NK-92 treated with Interleukin-12 subunit alpha and Interleukin-12 subunit beta, amount 100 ng/mL, for 24 hours (cell line): ENCODE measurements around the gene CCER1.

Experiments
- DNase-seq: peaks from one replicate; lab custom pipeline; 2025; lab: John Stamatoyannopoulos, UW

Gene CCER1

GRCh38 chr12:90965204-90965603 lies 10.2 kb upstream of the CCER1 start:
- no peak for DNase-seq

- DNase-seq, result no peak
Measured at GRCh38 chr12:90964616-90965015, 9.6 kb upstream of the CCER1 start.

GRCh38 chr12:90963946-90964345 lies 9.0 kb upstream of the CCER1 start:
- DNase-seq, result no peak

GRCh38 chr12:90961154-90961553 lies 6.2 kb upstream of the CCER1 start:
- DNase-seq, result no peak

GRCh38 chr12:90959538-90960139 lies 4.7 kb upstream of the CCER1 start:
- no peak for DNase-seq

- DNase-seq, result no peak
Measured at GRCh38 chr12:90959032-90959431, 4.1 kb upstream of the CCER1 start.

- DNase-seq, result no peak
Measured at GRCh38 chr12:90958347-90958746, 3.4 kb upstream of the CCER1 start.

- DNase-seq, result no peak
Measured at GRCh38 chr12:90954428-90954827, 548 bp downstream of the CCER1 start.

GRCh38 chr12:90953956-90954421 lies 987 bp downstream of the CCER1 start:
- DNase-seq, result no peak

- DNase-seq, result no peak
Measured at GRCh38 chr12:90951432-90952105, 3.4 kb downstream of the CCER1 start.

- no peak for DNase-seq
Measured at GRCh38 chr12:90947869-90948268, 7.1 kb downstream of the CCER1 start.

GRCh38 chr12:90945070-90945649 lies 9.8 kb downstream of the CCER1 start:
- no peak for DNase-seq

GRCh38 chr12:90943255-90943654 lies 11.7 kb downstream of the CCER1 start:
- DNase-seq, result no peak

- no peak for DNase-seq
Measured at GRCh38 chr12:90940872-90941499, 14.0 kb downstream of the CCER1 start.

- no peak for DNase-seq
Measured at GRCh38 chr12:90939382-90939781, 15.6 kb downstream of the CCER1 start.

- DNase-seq, result no peak
Measured at GRCh38 chr12:90938451-90938850, 16.5 kb downstream of the CCER1 start.

GRCh38 chr12:90937651-90938050 lies 17.3 kb downstream of the CCER1 start:
- DNase-seq, result no peak

GRCh38 chr12:90936230-90937005 lies 18.6 kb downstream of the CCER1 start:
- no peak for DNase-seq

GRCh38 chr12:90925562-90925961 lies 29.4 kb downstream of the CCER1 start:
- DNase-seq, result no peak

GRCh38 chr12:90924406-90924805 lies 30.6 kb downstream of the CCER1 start:
- no peak for DNase-seq

GRCh38 chr12:90922145-90922627 lies 32.8 kb downstream of the CCER1 start:
- DNase-seq, result no peak

GRCh38 chr12:90921536-90921935 lies 33.4 kb downstream of the CCER1 start:
- DNase-seq, result no peak
